Activated CD8-positive, alpha-beta memory T cell treated with anti-CD3 and anti-CD28 coated beads for 1 hour (primary cell): ENCODE data around the gene TRA2A.
"Not testable (repeated sequence)": the region's sequence is repeated elsewhere in the genome, so short reads cannot be mapped to it uniquely, and the experiment has no call there.

Experiments
- DNase-seq, 2 donors: peaks; one replicate each; pipeline ENCODE4 v3.0.0-alpha.2; 2020; ENCODE audit warnings: low read depth in 1 of 2; ENCODE audit errors: extremely low read depth in 1 of 2

The TRA2A gene

DNA sequence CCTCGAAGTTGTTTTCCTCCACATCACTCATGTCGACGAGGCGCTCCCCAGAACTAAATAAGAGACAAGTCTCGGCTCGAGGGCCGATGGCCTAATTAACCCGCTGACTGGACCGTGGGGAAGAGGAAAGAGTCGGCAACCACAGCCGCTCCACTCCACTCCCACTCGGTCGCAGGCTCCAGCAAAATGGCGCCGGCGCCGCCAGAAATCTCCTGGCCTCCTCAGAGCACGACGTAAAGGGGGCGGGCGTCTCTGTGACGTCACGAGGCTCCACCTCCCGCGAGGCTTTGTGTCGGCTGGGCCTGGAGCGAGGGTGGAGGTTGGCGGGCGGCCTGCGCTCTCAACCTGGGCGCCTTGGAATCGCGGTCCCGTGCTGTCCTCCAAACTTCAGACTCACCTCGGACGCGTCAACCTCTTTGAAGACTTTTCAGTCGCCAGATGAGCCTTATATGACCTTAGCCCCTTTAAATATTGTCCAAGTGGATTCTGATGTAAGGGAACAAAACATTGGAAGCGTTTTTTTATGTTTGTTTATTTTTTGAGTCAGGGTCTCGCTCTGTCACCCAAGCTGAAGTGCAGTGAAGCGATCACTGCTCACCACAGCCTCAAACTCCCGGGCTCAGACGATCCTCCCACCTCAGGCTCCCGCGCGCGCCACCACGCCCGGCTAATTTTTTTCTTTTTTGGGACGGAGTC is at the start of gene TRA2A:
Gene TRA2A (minus strand): TSS at position 188 of the 696 bp plus-strand sequence. CDS start 157 bp downstream, at position 31.
- peak; percentile 91 to 96 for DNase-seq

DNA sequence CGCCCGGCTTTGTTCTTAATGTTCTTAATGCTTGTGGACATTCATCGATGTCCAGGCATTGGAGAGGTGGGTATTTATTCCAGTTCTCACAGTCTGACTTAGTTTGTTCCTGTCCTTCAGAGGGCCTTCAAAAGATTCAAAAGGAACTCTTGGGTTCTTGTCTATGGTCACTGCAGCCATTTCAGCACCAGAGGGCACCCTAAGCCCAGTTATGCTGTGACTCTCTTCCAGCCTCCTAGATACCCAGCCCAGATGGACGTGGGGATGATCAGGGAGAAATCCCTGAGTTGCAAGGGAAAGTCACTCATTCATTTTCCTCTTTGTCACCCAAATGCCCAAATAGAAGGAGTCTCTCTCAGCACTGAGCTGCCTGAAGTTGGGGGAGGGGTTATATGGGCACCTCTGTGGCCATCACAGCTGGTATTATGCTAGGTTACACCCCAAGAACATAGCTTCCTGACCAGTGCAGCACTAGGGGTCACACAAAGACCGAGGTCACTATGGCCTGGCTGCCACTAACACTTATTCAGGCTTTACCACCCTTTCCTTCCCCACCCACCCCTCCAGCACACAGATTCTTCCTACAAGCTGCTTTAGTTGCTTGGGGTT is 38.9 kb upstream of the TRA2A start:
- DNase-seq = peak; percentile 27 to 46

DNA sequence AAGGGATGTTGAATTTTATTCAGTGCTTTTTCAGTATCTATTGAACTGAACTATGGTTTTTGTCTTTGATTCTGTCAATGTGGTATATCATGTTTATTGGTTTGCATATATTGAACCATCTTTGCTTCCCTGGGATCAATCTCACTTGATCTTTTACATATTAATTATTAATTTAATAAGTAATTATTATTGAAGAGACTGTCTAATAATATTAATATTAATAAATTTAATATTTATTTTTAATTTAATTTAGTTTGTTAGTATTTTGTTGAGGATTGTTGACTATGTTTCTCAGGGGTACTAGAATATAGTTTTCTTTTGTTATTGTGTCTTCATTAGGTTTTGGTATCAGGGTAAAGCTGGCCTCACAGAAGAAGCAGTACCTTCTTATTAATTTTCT is 26.5 kb upstream of the TRA2A start:
- DNase-seq = no peak

DNA sequence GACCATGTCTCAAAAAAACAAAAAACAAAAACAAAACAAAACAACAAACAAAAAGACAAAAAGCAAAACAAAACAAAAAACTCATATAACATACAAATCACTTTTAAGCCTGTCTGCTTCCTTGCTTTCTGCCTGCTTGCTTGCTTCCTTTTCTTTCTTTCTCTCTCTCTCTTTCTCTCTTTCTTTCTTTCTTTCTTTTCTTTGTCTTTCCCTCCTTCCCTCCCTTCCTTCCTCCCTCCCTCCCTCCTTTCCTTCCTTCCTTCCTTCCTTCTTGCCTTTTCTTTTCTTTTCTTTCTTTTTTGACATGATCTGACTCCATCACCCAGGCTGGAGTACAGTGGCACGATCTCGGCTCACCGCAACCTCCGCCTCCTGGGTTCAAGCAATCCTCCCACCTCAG is 15.9 kb upstream of the TRA2A start:
- no peak for DNase-seq

DNA sequence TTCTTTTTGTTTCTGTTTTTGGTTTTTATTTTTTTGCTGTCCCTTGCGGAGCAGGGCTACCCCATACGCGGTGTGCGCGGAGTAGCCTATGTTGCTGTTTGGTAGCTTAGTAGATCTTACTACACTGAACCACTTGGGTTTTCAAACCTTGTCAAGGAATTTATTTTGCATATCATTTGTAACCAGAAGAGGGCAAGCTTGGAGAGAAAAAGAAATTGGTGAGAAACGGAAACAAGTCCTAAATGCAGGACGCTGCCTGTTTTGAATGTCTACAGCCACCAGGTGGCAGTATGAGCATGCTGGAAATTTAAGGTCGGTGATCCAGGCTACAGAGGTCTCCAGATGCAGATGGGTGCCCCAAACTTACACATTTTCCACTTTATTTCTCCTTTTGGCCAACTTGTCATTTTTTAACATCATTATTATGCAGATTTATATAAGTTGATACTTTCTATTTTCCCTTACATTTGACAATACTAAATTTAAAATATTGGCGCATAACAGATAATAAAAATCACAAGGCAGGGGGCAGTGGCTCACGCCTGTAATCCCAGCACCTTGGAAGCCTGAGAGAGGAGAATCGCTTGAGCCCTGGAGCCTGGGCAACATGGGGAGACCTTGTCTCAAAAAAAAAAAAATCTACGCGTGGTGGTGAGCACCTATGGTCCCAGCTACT is 15.3 kb upstream of the TRA2A start:
- DNase-seq = peak; percentile 42 to 50

DNA sequence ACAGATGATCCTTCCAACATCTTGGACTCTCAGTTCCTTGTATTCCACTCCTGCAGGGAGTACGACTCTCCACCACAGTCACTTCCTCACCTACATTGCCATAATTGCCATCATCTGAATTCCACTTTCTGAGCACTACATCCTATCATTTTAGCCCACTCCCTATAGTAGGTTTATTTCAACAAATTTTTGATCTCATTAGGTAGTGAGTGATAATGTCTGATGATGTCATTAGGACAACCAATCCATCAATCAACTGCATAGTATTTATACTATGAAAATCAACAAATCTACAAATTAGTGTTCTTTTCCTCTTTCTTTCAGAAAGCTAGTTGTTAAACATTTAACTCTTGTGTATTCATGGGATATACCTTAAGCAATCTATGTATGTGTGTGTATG is 13.7 kb upstream of the TRA2A start:
- DNase-seq = no peak

DNA sequence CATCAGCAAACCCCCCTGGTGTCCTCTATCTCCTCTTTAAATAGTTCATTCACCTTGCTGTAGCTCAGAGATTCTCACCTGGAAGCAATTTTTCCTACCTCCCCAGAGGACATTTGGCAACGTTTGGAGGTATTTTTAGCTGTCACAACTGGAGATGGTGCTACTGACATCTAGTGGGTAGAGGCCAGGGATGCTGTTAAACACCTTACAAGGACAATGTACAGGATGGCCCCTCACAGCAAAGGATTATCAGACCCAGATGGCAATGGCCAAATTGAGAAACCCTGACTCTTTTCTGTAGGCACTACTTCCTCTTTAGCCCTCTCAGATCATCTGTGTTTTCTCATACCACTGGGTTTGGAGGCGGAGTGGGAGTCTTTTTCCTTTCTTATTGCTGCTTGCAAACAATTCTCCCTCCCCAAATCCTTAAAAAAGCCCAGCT is 13.2 kb upstream of the TRA2A start:
- DNase-seq = no peak

DNA sequence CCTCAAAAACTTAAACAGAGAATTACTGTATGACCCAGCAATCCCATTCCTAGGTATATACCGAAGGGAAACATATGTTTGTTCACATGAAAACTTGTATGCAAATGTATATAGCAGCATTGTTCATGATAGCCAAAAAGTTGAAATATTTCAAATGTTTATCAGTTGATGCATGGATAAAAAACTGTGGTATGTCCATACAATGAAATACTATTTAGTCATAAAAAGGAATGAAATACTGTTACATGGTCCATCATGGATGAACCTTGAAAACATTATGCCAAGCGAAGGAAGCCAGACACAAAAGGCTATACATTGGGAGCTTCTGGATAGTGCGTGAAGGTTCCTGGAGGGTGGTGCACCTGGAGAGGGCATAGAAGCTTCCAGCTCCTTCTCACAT is 11.0 kb upstream of the TRA2A start:
- no peak for DNase-seq

DNA sequence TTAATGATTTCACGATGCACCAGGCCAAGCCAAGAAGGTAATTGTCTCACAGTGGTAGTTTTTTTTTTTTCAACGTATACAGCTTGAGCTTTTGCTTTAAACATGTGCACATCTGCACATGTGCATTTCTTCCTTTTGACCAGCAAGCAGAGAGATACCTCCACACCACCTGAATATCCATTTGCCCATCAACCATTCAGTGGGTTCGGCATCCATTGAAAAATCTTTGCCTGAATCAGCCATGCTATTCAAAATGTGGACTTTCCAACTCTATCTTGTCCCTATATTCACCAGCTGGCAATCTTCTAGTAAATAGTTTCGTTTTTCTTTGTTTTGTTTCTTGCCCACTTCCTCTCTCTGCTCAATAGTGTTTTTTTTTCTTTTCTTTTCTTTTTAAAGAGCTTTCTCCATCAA is 7.7 kb upstream of the TRA2A start:
- DNase-seq = no peak

DNA sequence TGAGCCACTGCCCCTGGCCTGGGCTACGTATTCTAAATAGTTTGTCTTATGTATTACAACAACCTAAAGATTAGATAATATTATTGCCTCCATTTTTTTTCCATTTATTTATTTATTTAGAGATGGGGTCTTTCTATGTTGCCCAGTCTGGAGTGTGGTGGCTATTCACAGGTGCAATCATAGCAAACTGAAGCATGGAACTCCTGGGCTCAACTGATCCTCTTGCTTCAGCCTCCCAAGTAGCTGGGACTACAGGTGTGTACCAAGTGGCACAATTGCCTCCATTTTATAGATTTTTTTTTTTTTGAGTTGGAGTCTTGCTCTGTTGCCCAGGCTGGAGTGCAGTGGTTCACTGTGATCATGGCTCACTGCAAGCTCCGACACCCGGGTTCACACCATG is 6.5 kb upstream of the TRA2A start:
- no peak for DNase-seq

DNA sequence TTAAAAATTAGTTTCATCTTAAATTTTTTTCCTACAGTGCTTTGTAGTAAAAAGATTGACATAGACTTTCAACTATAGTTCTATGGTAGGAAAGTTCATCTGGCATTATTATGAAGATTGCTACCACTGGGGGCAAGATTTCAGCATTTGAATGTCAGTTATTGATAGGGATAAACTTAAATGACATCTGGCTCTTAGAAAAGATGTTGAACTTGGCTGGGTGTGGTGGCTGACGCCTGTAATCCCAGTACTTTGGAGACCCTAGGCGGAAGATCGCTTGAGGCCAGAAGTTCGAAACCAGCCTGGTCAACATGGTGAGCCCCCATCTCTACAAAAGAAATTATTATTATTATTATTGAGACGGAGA is 1.4 kb upstream of the TRA2A start:
- DNase-seq = no peak

DNA sequence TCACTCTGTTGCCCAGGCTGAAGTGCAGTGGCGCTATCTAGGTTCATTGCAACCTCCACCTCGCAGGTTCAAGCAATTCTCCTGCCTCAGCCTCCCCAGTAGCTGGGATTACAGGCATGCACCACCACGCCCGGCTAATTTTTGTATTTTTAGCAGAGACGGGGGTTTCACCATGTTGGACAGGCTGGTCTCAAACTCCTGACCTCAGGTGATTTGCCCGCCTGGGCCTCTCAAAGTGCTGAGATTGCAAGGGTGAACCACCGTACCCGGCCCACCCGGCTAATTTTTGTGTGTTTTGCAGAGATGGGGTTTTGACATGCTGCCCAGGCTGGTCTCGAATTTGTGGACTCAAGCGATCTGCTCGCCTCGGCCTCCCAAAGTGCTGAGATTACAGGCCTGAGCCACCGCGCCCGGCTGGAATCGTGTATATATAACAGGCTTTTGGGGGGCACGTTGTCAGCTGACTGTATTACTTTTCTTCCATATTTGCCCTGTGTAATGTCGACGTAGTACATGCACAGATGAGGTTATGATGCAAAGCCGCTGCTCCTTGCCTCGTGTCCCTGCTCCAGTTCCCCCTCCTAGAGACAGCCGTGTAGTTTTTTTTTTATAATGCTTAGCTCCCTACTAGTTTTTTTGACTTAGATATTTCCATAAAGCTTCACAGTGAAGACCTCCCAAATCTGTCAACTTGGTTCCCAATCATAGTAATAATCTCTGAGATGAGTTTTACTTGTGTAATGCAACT is 883 bp upstream of the TRA2A start:
- no peak for DNase-seq

DNA sequence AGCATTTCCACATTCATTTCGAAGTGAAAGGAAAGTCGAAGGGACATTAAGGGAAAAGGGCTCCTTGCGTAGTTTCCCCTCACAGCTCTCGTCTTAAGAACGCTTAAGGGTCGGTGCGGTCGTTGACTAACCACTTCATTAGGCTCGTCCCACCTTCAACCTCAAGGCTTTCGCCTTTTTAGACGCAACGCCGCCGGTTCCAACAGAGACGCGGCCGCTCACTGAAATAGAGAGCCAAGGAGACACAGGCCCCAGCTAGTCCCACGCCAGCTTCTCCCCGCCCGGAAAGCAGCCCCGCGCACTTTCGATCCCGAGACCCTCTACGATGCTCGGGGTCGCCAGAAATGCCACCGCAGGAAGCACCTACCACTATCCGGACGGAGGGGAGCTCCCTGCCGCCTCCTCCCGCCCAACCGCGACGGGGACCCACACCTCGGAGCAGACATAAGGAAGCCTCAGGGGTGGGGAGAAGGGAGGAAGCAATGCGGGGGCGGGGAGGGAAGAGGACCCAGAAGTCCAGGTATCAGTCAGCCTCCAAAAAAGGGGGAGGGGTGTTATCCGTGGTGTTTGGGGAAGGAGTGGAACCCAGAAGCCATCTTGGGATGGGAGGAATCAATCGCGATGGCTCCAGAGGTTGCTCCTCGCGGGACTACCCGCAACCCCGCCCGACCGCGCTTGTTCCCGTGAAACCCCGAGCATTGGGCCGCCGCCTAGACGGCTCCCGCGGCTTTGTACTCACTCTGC is 559 bp downstream of the TRA2A start:
- DNase-seq = peak; percentile 14 to 28

DNA sequence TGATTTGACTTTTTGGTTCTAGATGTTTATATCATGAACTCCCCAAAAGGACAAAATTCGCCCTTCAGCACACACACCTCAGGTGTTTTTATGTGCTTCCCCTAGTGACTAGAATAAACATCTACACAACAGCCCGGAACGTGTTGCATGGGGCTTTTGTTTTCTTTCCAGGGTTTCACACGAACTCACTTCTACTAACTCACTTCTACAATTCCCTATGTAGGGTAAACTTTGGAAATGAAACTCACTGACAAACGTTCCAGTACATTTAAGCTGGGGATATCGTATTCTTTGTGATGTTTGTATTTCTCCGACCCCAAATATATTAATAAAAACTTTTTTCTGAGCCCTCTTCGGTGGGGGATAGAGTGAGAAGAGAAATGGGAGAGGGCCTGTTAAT is 1.4 kb downstream of the TRA2A start:
- no peak for DNase-seq

DNA sequence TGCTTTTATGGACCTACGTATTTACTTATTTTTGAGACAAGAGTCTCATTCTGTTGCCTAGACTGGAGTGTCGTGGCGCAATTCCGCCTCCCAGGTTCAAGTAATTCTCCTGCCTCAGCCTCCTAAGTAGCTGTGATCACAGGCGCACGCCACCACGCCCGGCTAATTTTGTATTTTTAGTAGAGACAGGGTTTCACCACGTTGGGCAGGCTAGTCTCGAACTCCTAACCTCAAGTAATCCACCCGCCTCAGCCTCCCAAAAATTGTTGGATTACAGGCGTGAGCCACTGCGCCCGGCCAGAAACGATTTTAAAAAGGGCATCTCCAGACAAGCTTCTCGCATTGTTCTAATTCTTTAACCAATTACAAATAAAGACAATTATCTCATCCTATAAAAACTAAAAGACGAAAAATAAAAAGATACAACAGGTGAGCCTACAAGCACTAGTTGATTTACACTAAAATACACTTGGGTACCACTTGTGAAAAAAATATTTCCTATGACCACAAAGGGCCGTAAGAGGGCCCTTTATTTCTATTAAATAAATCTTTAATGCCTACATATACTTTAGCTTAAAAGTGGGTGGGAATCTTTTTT is 2.4 kb downstream of the TRA2A start:
- DNase-seq = no peak

DNA sequence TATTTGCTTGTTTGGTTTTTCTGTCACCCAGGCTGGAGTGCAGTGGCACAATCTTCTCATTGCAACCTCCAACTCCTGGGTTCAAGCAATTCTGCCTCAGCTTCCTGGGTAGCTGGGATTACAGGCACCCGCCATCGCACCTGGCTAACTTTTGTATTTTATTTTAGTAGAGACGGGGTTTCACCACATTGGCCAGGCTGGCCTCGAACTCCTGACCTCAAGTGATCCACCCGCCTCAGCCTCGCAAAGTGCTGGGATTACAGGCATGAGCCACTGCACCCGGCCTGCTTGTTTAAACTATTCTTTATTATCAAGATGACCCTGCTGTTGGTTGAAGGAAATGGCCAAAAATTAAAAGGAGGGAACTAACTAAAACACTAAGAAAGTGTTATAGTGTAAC is 6.2 kb downstream of the TRA2A start:
- DNase-seq = not testable (repeated sequence)

DNA sequence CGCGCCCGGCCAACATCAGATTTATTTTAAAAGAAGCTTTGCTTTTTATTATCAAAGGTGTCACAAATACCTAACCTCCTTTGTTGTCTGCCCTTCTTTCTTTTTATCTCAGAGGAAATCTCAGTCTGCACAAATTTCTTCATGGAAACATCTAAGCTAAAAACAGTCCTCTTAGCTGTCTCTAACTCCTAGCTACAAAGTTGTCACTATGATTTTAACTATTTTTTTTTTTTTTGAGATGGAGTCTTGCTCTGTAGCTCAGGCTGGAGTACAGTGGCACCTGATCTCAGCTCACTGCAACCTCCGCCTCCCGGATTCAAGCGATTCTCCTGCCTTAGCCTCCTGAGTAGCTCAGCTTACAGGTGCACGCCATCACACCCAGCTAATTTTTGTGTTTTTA is 7.3 kb downstream of the TRA2A start:
- DNase-seq = no peak

DNA sequence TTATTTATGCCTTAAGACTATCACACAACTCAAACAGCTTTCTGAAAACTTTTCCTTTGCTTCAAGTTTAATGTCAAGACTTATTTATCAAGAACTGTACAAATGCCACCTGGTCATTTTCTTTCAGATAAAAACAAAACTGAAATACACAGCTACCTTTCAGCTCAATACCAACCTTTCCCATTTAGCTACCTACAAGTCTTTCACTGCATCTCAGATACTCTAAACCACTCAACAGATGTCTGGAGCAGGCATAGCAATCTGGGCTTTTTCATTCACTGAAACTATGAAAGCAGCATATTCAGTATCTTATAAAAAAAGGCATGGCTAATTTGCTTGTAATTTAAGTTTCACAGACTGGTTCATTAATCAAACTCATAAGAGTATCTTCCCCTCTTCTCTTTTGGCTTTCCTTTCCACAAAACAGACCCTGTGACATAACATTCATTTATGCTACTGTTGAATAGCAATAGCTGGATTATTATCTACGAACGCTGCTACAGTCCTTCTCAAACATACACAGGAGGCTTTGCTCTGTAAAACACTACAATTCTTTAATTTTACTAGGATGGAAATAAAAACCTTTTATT is 8.2 kb downstream of the TRA2A start:
- DNase-seq = no peak

DNA sequence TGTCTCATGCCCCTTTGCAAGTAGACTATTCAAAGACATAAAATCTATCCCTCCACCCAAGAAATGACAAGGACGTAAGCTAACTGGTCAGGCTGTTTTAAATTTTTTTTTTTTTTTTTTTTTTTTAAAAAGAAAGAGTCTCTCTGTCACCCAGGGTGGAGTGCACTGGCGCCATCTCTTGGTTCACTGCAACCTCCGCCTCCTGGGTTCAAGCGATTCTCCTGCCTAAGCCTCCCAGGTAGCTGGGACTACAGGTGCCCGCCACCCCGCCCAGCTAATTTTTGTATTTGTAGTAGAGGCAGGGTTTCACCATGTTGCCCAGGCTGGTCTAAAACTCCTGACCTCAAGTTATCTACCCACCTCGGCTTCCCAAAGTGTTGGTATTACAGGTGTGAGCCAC is 11.2 kb downstream of the TRA2A start:
- DNase-seq = no peak

DNA sequence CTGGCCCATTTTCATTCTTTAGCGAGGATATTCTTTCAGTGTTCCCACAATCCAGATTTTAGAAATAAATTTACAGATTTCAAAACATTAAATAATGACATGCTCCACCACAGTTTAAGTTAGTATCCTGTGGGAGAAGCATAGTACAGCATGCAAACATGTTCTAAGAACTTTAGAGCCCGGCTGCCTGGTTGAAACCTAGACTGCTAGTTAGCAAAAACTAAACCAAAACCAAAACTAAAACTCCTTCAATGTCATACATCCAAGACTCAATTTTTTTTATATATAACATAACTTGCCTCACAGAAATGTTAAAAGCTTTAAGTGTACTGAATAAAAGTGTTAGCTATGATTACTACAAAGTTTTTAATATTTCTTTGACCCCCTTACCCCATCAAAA is 17.0 kb downstream of the TRA2A start:
- DNase-seq = no peak
